B cell (primary cell): ENCODE results near the gene PTPRU. TPM values are rescaled to one million over a fixed set of nuclear protein-coding genes. Genes with fewer than 3 reads are reported as not detected.

ENCODE experiments used
- ATAC-seq: fragments of 200-7000 bp; cut with Tn5 transposase; one replicate; pipeline ENCODE4 v1.10.0; 2021; ENCODE audit warnings: low read depth, mild to moderate bottlenecking, moderate number of reproducible peaks, moderate library complexity
- CTCF ChIA-PET: fragments of 350-600 bp; sonication (Branson Sonifier 250); formaldehyde crosslinking; loops from one replicate; lab custom pipeline; 2021; ENCODE audit warnings: antibody characterized with exemption, inconsistent platforms; lab: Charles Lee
- POLR2A ChIA-PET: fragments of 350-600 bp; sonication (Branson Sonifier 250); formaldehyde crosslinking; loops from one replicate; lab custom pipeline; 2021; ENCODE audit warnings: antibody characterized with exemption; lab: Charles Lee
- DNase-seq: peaks from one replicate; pipeline ENCODE4 v3.0.0; 2013
- H2AFZ ChIP-seq: 2 replicates; pipeline ENCODE4 v1.6.1; 2012; ENCODE audit warnings: mild to moderate bottlenecking, low read depth, low read length; ENCODE audit not compliant: insufficient read depth, poor library complexity, severe bottlenecking
- H3K27ac ChIP-seq, 2 donors: 1 replicate in 1 of 2; 2 replicates in 1 of 2; pipeline ENCODE4 v1.5.1; 2012 to 2013; ENCODE audit warnings: low read length in 2 of 2, mild to moderate bottlenecking in 2 of 2, moderate library complexity in 1 of 2
- H3K27me3 ChIP-seq, 4 experiments: fragments of 200-600 bp in 1 of 4; sonication (generic) in 1 of 4; replicated peaks in 1 of 4; 1 replicate in 2 of 4; 2 replicates in 2 of 4; pipeline versions ENCODE4 v1.6.1 to v1.7.0; 2013 to 2016; ENCODE audit warnings: low read length in 3 of 4, mild to moderate bottlenecking in 2 of 4, mixed read lengths in 1 of 4, moderate library complexity in 1 of 4; ENCODE audit not compliant: insufficient read depth in 4 of 4, control insufficient read depth in 3 of 4; ENCODE audit errors: control extremely low read depth in 1 of 4
- H3K36me3 ChIP-seq, 2 experiments: replicated peaks in 1 of 2; 1 replicate in 1 of 2; 2 replicates in 1 of 2; pipeline versions ENCODE4 v1.6.1 to v1.7.1; 2013; ENCODE audit warnings: low read length in 1 of 2; ENCODE audit not compliant: insufficient read depth in 2 of 2, control insufficient read depth in 1 of 2; ENCODE audit errors: control extremely low read depth in 1 of 2, extremely low read depth in 1 of 2
- H3K4me1 ChIP-seq, 2 donors: fragments of 200-600 bp in 1 of 2; sonication (generic) in 1 of 2; 1 replicate in 1 of 2; 2 replicates in 1 of 2; pipeline versions ENCODE4 v1.5.1 to v1.6.1; 2013 to 2017; ENCODE audit warnings: low read length in 2 of 2; ENCODE audit not compliant: control insufficient read depth in 2 of 2, insufficient read depth in 2 of 2
- H3K4me2 ChIP-seq: replicated peaks from 2 replicates; pipeline ENCODE3; 2012; ENCODE audit warnings: mild to moderate bottlenecking, low read depth, low read length; ENCODE audit not compliant: poor library complexity, severe bottlenecking
- H3K4me3 ChIP-seq, 5 experiments: fragments of 200-600 bp in 1 of 5; sonication (generic) in 1 of 5; 1 replicate in 3 of 5; 2 replicates in 2 of 5; pipeline versions ENCODE4 v1.5.1 to v1.7.0; 2011 to 2016; ENCODE audit warnings: low read length in 4 of 5, mild to moderate bottlenecking in 4 of 5, low read depth in 2 of 5, control low read depth in 1 of 5, moderate library complexity in 1 of 5; ENCODE audit not compliant: insufficient read depth in 1 of 5; ENCODE audit errors: control extremely low read depth in 1 of 5, extremely low read depth in 1 of 5
- H3K79me2 ChIP-seq: fragments of 200-600 bp; sonication (generic); one replicate; pipeline ENCODE4 v1.6.0; 2016; ENCODE audit warnings: low read length; ENCODE audit not compliant: control insufficient read depth, insufficient read depth
- H3K9ac ChIP-seq: fragments of 200-600 bp; sonication (generic); 2 replicates; pipeline ENCODE4 v1.6.1; 2017; ENCODE audit warnings: mild to moderate bottlenecking, low read length, moderate library complexity
- H3K9me3 ChIP-seq, 3 donors: one replicate each; pipeline versions ENCODE4 v1.6.1 to v1.7.1; 2013; ENCODE audit warnings: low read length in 2 of 3; ENCODE audit not compliant: control insufficient read depth in 2 of 3, insufficient read depth in 1 of 3; ENCODE audit errors: control extremely low read depth in 1 of 3
- H4K20me1 ChIP-seq: 2 replicates; pipeline ENCODE4 v1.6.0; 2012; ENCODE audit warnings: mild to moderate bottlenecking, low read length; ENCODE audit not compliant: insufficient read depth, control insufficient read depth, poor library complexity, severe bottlenecking
- H3K27ac Mint-ChIP-seq: one replicate; pipeline ENCODE4 v1.8.0; 2021; ENCODE audit warnings: mixed read lengths
- H3K27me3 Mint-ChIP-seq: one replicate; pipeline ENCODE4 v1.8.0; 2021; ENCODE audit warnings: mixed read lengths
- H3K4me1 Mint-ChIP-seq: one replicate; pipeline ENCODE4 v1.8.0; 2021; ENCODE audit warnings: mixed read lengths
- H3K4me3 Mint-ChIP-seq: one replicate; pipeline ENCODE4 v1.8.0; 2021; ENCODE audit warnings: mixed read lengths
- H3K9me3 Mint-ChIP-seq: one replicate; pipeline ENCODE4 v1.8.0; 2022; ENCODE audit warnings: mixed read lengths; ENCODE audit not compliant: insufficient read depth
- EZH2 ChIP-seq: IDR thresholded peaks from 2 replicates; pipeline ENCODE4 v1.6.1; 2012; ENCODE audit warnings: borderline replicate concordance, low read depth, mild to moderate bottlenecking, moderate library complexity, low read length; ENCODE audit not compliant: insufficient read depth, poor library complexity, severe bottlenecking
- WGBS: methylation state at CpG from one replicate; pipeline ENCODE4 v1.1.5; 2013; ENCODE audit warnings: missing lambda C conversion rate; ENCODE audit not compliant: insufficient coverage; 5-methylcytosine and 5-hydroxymethylcytosine counted together
- intact Hi-C: fragments of 100-400 bp; cut with micrococcal nuclease; formaldehyde crosslinking; loops from one replicate; pipeline ENCODE4 v1.10.0; 2022
- polyA plus RNA-seq: library from polyadenylated mRNA; depleted of rRNA; stranded (reverse); fragments of >200 nt; gene quantifications from 2 replicates; pipeline ENCODE4 v1.2.3, GENCODE V29; 2012
- total RNA-seq, 2 donors: library from RNA; stranded (reverse); fragments of 120-200 nt in 1 of 2; gene quantifications; 1 replicate in 1 of 2; 2 replicates in 1 of 2; pipeline versions ENCODE4 v1.2.3 to v1.2.4, GENCODE V29; 2013 to 2022
- TF ChIP-seq, protein P1 (sequence below): fragments of 200-600 bp; IDR thresholded peaks from one replicate; pipeline ENCODE4 v1.8.0; 2022; ENCODE audit warnings: antibody characterized with exemption, mild to moderate bottlenecking

Gene PTPRU
- total and polyA plus RNA-seq, 2 donors (not counting 1 experiment from before 2014, with no cell fraction given), result 0.10 to 0.25 TPM

GRCh38 chr1:29227511-29227910 is 8.8 kb upstream of the PTPRU start:
- Histone ChIP-seq H3K36me3 (peaks cover 3 to 18% of the 10 kb centered on the region in 2 experiments), H3K4me3 (no peak overlapping the region), H3K27ac (no peak overlapping the region), H4K20me1 (no peaks in the 10 kb centered on the region), H3K79me2 (peaks cover 12% of the 10 kb centered on the region), H3K4me1 (peaks cover 11 to 16% of the 10 kb centered on the region in 2 donors), H3K9me3 (no peaks in the 10 kb centered on the region), H2AFZ (no peak overlapping the region), H3K4me2 (no peak overlapping the region), H3K27me3 (no peaks in the 10 kb centered on the region), H3K9ac (no peak overlapping the region)
- Mint-ChIP-seq H3K27ac (no peak overlapping the region), H3K4me1 (peaks cover 14% of the 10 kb centered on the region), H3K4me3 (no peak overlapping the region), H3K9me3 (no peaks in the 10 kb centered on the region), H3K27me3 (no peaks in the 10 kb centered on the region)
- CTCF ChIA-PET, result no interaction called here
- TF ChIP-seq EZH2, result no peak
- TF ChIP-seq, protein P1, sequence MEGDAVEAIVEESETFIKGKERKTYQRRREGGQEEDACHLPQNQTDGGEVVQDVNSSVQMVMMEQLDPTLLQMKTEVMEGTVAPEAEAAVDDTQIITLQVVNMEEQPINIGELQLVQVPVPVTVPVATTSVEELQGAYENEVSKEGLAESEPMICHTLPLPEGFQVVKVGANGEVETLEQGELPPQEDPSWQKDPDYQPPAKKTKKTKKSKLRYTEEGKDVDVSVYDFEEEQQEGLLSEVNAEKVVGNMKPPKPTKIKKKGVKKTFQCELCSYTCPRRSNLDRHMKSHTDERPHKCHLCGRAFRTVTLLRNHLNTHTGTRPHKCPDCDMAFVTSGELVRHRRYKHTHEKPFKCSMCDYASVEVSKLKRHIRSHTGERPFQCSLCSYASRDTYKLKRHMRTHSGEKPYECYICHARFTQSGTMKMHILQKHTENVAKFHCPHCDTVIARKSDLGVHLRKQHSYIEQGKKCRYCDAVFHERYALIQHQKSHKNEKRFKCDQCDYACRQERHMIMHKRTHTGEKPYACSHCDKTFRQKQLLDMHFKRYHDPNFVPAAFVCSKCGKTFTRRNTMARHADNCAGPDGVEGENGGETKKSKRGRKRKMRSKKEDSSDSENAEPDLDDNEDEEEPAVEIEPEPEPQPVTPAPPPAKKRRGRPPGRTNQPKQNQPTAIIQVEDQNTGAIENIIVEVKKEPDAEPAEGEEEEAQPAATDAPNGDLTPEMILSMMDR, result no peak
- ATAC-seq (no peak), DNase-seq (no peak)
- WGBS, result 95% methylated on average over 5 of the region's 5 CpGs
- POLR2A ChIA-PET, result no interaction called here
- intact Hi-C loops, result no loop called here

DNA sequence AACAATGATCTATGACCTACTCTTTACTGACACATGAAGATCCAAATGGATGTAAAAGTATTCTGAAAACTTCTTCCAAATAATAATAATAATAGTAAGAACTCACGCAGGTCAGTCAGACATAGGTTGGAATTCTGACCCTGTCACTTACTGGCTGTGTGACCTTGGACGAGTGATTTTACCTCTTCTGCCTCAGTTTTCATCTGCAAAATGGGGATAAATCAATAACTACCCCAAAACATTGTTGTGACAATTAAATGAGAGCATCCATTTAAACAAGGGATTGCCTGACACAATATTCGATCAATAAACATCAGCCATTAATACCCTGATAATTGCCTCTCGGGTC is 6.1 kb upstream of the PTPRU start:
- no peaks in the 10 kb centered on the region for H4K20me1 ChIP-seq
- POLR2A ChIA-PET, result interaction anchor here (1.5 kb wide), 1 partner anchor 48 kb away, joined by 3 read pairs; the partner anchor contains the start of gene SRSF4
- peaks cover 11 to 16% of the 10 kb centered on the region in 2 donors for H3K4me1 ChIP-seq
- peak overlapping the region; percentile 96 for H3K9ac ChIP-seq
- no peaks in the 10 kb centered on the region for H3K9me3 ChIP-seq
- no peaks in the 10 kb centered on the region for H3K36me3 ChIP-seq
- peaks cover 0 to 4% (median under 1%) of the 10 kb centered on the region in 4 experiments for H3K27me3 ChIP-seq
- H3K4me3 ChIP-seq, result peak overlapping the region; percentile 69 to 95 (median 84)
- intact Hi-C loops, result loop anchor here (1.0 to 10.0 kb wide), 2 partner anchors 48 to 1705 kb away; no protein-coding TSS in a partner anchor
- peaks cover 12% of the 10 kb centered on the region for H3K79me2 ChIP-seq
- Mint-ChIP-seq H3K9me3 (no peaks in the 10 kb centered on the region), H3K27me3 (peaks cover 13% of the 10 kb centered on the region), H3K27ac (peak overlapping the region; percentile 82), H3K4me3 (peak overlapping the region; percentile 91), H3K4me1 (peaks cover 14% of the 10 kb centered on the region)
- DNase-seq (no peak), ATAC-seq (no peak)
- peak overlapping the region in 1 of 2 donors; percentile 74 for H3K27ac ChIP-seq
- 5% methylated on average over 3 of the region's 4 CpGs for WGBS
- H2AFZ ChIP-seq, result peak overlapping the region; percentile 97
- no peak for TF ChIP-seq EZH2
- TF ChIP-seq, protein P1, result no peak
- H3K4me2 ChIP-seq, result peak overlapping the region; percentile 93
- CTCF ChIA-PET, result interaction anchor here (1.1 to 1.3 kb wide), 3 partner anchors 12 to 1150 kb away, joined by 3 to 5 read pairs (median 4); partner anchors contain the start of gene SRSF4
